Osteoblast (primary cell): ENCODE data around the gene MARK3. TPM values are rescaled to one million over a fixed set of nuclear protein-coding genes. Genes with fewer than 3 reads are reported as not detected.

Experiments used
- DNase-seq: peaks from one replicate; pipeline ENCODE4 v3.0.0; 2011; ENCODE audit warnings: low spot score, mixed read lengths; ENCODE audit not compliant: insufficient read length; ENCODE audit errors: missing footprints
- H2AFZ ChIP-seq: 2 replicates; pipeline ENCODE4 v1.6.0; 2011; ENCODE audit warnings: mild to moderate bottlenecking, low read length
- H3K27ac ChIP-seq: 2 replicates; pipeline ENCODE4 v1.5.1; 2011; ENCODE audit warnings: mild to moderate bottlenecking, low read depth, low read length, moderate library complexity
- H3K27me3 ChIP-seq: 2 replicates; pipeline ENCODE4 v1.6.0; 2012; ENCODE audit warnings: mild to moderate bottlenecking, control low read depth, inconsistent platforms, low read length, moderate library complexity; ENCODE audit not compliant: insufficient read depth
- H3K36me3 ChIP-seq: 2 replicates; pipeline ENCODE4 v1.5.1; 2011; ENCODE audit warnings: mild to moderate bottlenecking, low read length, control low read depth, moderate library complexity; ENCODE audit not compliant: insufficient read depth
- H3K4me1 ChIP-seq: 2 replicates; pipeline ENCODE4 v1.5.1; 2011; ENCODE audit warnings: mild to moderate bottlenecking, low read length, control low read depth, moderate library complexity; ENCODE audit not compliant: insufficient read depth
- H3K4me2 ChIP-seq: 2 replicates; pipeline ENCODE4 v1.6.0; 2011; ENCODE audit warnings: mild to moderate bottlenecking, low read length; ENCODE audit not compliant: insufficient read depth
- H3K4me3 ChIP-seq: fragments of 200-600 bp; sonication (generic); 3 replicates; pipeline ENCODE4 v1.5.1; 2012; ENCODE audit warnings: mild to moderate bottlenecking, low read length, inconsistent platforms; ENCODE audit not compliant: insufficient read depth
- H3K79me2 ChIP-seq: 2 replicates; pipeline ENCODE4 v1.6.0; 2012; ENCODE audit warnings: mild to moderate bottlenecking, low read length, control low read depth, inconsistent platforms; ENCODE audit not compliant: insufficient read depth
- H3K9me3 ChIP-seq: 2 replicates; pipeline ENCODE4 v1.5.1; 2011; ENCODE audit warnings: low read depth, low read length, control low read depth
- H4K20me1 ChIP-seq: 2 replicates; pipeline ENCODE4 v1.6.0; 2012; ENCODE audit warnings: mild to moderate bottlenecking, low read length, control low read depth; ENCODE audit not compliant: insufficient read depth
- total RNA-seq: library from RNA; depleted of rRNA; stranded (reverse); fragments of >200 nt; gene quantifications from 2 replicates; pipeline ENCODE4 v1.2.3, GENCODE V29; 2012
- TF ChIP-seq, protein P1 (sequence below): IDR thresholded peaks from 2 replicates; pipeline ENCODE4 v1.5.1; 2011; ENCODE audit warnings: mild to moderate bottlenecking, low read depth, low read length, moderate library complexity; ENCODE audit errors: extremely low read depth

The MARK3 gene
- total RNA-seq, 1 donor, result 101 TPM

DNA sequence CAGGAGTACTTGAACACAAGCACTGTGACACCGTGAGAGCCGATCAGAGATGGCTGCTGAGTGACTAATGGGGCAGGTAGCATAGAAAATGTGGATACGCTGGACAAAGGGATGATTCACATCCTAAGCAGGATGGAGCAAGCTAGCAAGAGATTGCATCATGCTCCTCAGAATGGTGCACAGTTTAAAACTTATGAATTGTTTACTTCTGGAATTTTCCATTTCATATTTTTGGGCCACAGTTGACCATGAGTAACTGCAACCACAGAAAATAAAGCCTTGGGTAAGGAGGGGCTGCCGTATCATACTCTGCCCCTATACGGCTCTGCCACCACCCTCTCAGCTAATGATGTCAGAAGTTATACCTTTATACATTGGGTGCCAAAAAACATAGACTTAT is 23.3 kb upstream of the MARK3 start:
- Histone ChIP-seq H3K27me3 (no peaks in the 10 kb centered on the region), H3K36me3 (no peaks in the 10 kb centered on the region), H4K20me1 (no peaks in the 10 kb centered on the region), H3K79me2 (no peaks in the 10 kb centered on the region), H3K4me2 (peak overlapping the region; percentile 37), H3K4me1 (peaks cover 11% of the 10 kb centered on the region), H2AFZ (peak overlapping the region; percentile 50), H3K27ac (peak overlapping the region; percentile 74), H3K9me3 (peaks cover 3% of the 10 kb centered on the region), H3K4me3 (no peak overlapping the region)
- TF ChIP-seq, protein P1, sequence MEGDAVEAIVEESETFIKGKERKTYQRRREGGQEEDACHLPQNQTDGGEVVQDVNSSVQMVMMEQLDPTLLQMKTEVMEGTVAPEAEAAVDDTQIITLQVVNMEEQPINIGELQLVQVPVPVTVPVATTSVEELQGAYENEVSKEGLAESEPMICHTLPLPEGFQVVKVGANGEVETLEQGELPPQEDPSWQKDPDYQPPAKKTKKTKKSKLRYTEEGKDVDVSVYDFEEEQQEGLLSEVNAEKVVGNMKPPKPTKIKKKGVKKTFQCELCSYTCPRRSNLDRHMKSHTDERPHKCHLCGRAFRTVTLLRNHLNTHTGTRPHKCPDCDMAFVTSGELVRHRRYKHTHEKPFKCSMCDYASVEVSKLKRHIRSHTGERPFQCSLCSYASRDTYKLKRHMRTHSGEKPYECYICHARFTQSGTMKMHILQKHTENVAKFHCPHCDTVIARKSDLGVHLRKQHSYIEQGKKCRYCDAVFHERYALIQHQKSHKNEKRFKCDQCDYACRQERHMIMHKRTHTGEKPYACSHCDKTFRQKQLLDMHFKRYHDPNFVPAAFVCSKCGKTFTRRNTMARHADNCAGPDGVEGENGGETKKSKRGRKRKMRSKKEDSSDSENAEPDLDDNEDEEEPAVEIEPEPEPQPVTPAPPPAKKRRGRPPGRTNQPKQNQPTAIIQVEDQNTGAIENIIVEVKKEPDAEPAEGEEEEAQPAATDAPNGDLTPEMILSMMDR, result no peak
- DNase-seq, result peak; percentile 90

DNA sequence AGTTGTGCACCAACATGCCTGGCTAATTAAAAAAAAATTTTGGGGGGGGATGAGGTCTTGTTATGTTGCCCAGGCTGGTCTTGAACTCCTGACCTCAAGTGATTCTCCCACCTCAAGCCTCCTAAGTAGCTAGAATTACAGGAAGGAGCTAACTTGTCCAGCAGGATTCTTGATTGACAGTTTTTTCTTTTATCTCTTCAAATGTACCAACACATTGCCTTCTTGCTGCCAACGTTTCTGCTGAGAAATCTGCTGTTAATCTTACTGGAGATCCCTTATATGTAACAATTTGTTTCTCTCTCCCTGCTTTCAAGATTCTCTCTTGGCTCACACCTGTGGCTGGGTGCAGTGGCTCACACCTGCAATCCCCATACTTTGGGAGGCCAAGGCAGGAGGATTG is 22.4 kb upstream of the MARK3 start:
- no peaks in the 10 kb centered on the region for H4K20me1 ChIP-seq
- TF ChIP-seq, protein P1, result no peak
- no peak overlapping the region for H2AFZ ChIP-seq
- H3K79me2 ChIP-seq, result no peaks in the 10 kb centered on the region
- peaks cover 11% of the 10 kb centered on the region for H3K4me1 ChIP-seq
- H3K4me2 ChIP-seq, result no peak overlapping the region
- no peaks in the 10 kb centered on the region for H3K36me3 ChIP-seq
- DNase-seq, result no peak
- H3K27me3 ChIP-seq, result no peaks in the 10 kb centered on the region
- no peak overlapping the region for H3K4me3 ChIP-seq
- H3K27ac ChIP-seq, result peak overlapping the region; percentile 74
- peaks cover 3% of the 10 kb centered on the region for H3K9me3 ChIP-seq

DNA sequence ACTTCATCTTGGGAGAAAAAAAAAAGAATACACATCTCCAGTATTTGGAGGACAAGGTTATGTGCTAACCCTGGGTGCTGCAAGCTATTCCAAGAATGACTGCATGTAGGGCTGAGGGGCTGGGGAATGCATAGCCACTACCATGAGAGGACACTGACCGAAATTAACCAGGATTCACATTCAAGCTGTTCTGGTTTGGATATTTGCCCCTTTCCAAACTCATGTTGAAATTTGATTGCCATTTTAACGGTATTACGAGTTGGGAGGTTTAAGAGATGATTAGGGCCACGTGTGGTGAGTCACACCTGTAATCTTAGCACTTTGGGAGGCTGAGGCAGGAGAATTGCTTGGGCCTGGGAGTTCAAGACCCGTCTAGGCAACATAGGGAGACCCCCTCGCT is 18.5 kb upstream of the MARK3 start:
- TF ChIP-seq, protein P1, result no peak
- DNase-seq, result no peak
- Histone ChIP-seq H3K4me2 (no peak overlapping the region), H3K9me3 (peaks cover 3% of the 10 kb centered on the region), H2AFZ (no peak overlapping the region), H3K79me2 (no peaks in the 10 kb centered on the region), H3K36me3 (no peaks in the 10 kb centered on the region), H3K4me1 (peaks cover 5% of the 10 kb centered on the region), H3K4me3 (no peak overlapping the region), H3K27me3 (no peaks in the 10 kb centered on the region), H4K20me1 (no peaks in the 10 kb centered on the region), H3K27ac (no peak overlapping the region)

DNA sequence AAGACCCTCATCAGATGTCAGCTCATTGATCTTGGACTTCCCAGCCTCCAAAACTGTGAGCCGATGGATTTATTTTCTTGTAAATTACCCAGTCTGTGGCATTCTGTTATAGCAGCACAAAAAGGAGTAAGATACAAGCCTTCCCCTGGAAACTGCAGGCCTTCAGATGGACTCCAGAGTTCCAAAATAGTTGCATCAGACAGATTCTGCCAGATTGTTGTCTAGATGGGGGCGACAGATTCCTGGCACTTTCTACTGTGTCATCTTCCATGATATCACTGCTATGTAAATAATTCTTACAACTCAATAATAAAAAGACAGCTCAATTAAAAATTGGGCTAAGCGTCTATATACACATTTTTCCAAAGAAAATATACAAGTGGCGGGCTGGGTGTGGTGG is 17.2 kb upstream of the MARK3 start:
- no peak overlapping the region for H3K4me2 ChIP-seq
- H3K4me3 ChIP-seq, result no peak overlapping the region
- H2AFZ ChIP-seq, result peak overlapping the region; percentile 40
- H4K20me1 ChIP-seq, result no peaks in the 10 kb centered on the region
- DNase-seq, result no peak
- TF ChIP-seq, protein P1, result no peak
- H3K79me2 ChIP-seq, result no peaks in the 10 kb centered on the region
- H3K36me3 ChIP-seq, result no peaks in the 10 kb centered on the region
- peaks cover under 1% of the 10 kb centered on the region for H3K9me3 ChIP-seq
- H3K27ac ChIP-seq, result no peak overlapping the region
- no peaks in the 10 kb centered on the region for H3K27me3 ChIP-seq
- H3K4me1 ChIP-seq, result peaks cover 7% of the 10 kb centered on the region
